Erythroblast (primary cell): ENCODE results near the gene PRSS8.

Experiments
- GATA1 ChIP-seq: IDR thresholded peaks from 2 replicates; pipeline ENCODE4 v1.6.1; 2011; ENCODE audit warnings: low read depth, mild to moderate bottlenecking, control low read depth, low read length, moderate library complexity
- POLR2A ChIP-seq: IDR thresholded peaks from 2 replicates; pipeline ENCODE4 v1.6.1; 2011; ENCODE audit warnings: mild to moderate bottlenecking, low read length

- TF ChIP-seq POLR2A (no peak), GATA1 (no peak)
Measured at GRCh38 chr16:31132303-31132979, 3.1 kb downstream of the PRSS8 start.
